ENCODE results near the gene PRRX2. TPM values are rescaled to one million over a fixed set of nuclear protein-coding genes. Genes with fewer than 3 reads are reported as not detected.
"Not testable (repeated sequence)": the region's sequence is repeated elsewhere in the genome, so short reads cannot be mapped to it uniquely, and the experiment has no call there.

Gene PRRX2
- total and polyA plus RNA-seq, 5 donors, result 1.8 to 5.7 (median 2.8) TPM

DNA sequence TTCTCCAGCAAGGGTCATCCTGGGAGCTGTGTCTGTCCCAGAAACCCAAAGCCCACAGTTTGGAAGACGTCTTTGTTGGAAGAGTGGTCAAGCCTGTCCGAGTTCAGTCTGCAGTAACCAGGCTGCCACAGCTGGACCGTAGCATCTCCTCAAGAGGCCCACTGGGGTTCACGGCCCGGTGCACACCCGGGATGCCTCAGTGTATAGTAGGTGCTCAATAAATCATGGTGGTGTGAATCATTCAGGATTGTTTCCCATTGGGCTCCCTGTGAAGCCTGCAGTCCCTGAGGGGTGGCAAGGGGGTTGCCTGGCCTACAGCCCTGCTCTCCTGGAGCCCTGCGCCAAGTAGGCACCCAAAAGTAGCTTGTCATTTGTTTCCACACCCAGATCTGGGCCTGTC is 10.3 kb upstream of the PRRX2 start:
- peak in 1 of 3 donors; percentile 29 for DNase-seq

GRCh38 chr9:129655696-129656095 is 9.8 kb upstream of the PRRX2 start:
- no peak for ATAC-seq
- no peaks in the 10 kb centered on the region for H3K4me1 ChIP-seq (ENCODE audit: control insufficient read depth, insufficient read depth, low read length)
- no peaks in the 10 kb centered on the region for H3K27me3 ChIP-seq (ENCODE audit: control insufficient read depth, insufficient read depth)
- DNase-seq, result peak in 1 of 3 donors; percentile 22
- H3K9me3 ChIP-seq (ENCODE audit: control insufficient read depth, low read length), result no peaks in the 10 kb centered on the region
- no peak overlapping the region for H3K27ac ChIP-seq (ENCODE audit: low read length)
- 88% methylated on average over 7 of the region's 7 CpGs for WGBS
- no peak overlapping the region for H3K4me3 ChIP-seq (ENCODE audit: low read length)
- intact Hi-C loops (cut with DNase I), result no loop called here

More for the DNA sequence above, 10.3 kb upstream of the PRRX2 start:
- Histone ChIP-seq H3K9me3 (ENCODE audit: control insufficient read depth, low read length) (no peaks in the 10 kb centered on the region), H3K27ac (ENCODE audit: low read length) (no peak overlapping the region), H3K27me3 (ENCODE audit: control insufficient read depth, insufficient read depth) (no peaks in the 10 kb centered on the region), H3K4me3 (ENCODE audit: low read length) (no peak overlapping the region), H3K4me1 (ENCODE audit: control insufficient read depth, insufficient read depth, low read length) (no peaks in the 10 kb centered on the region)
- WGBS, result 97% methylated on average over 7 of the region's 7 CpGs
- intact Hi-C loops (cut with DNase I), result no loop called here
- no peak for ATAC-seq

- peak in 1 of 2 donors; percentile 23 for ATAC-seq
- H3K27me3 ChIP-seq (ENCODE audit: control insufficient read depth, insufficient read depth), result no peaks in the 10 kb centered on the region
- peak in 1 of 3 donors; percentile 15 for DNase-seq
- WGBS, result 66% methylated on average over 12 of the region's 12 CpGs
- no peaks in the 10 kb centered on the region for H3K9me3 ChIP-seq (ENCODE audit: control insufficient read depth, low read length)
- no peak overlapping the region for H3K27ac ChIP-seq (ENCODE audit: low read length)
- no peak overlapping the region for H3K4me3 ChIP-seq (ENCODE audit: low read length)
- H3K4me1 ChIP-seq (ENCODE audit: control insufficient read depth, insufficient read depth, low read length), result no peaks in the 10 kb centered on the region
- intact Hi-C loops (cut with DNase I), result no loop called here
These were observed 8.6 kb upstream of the PRRX2 start for GRCh38 chr9:129656795-129657390.

DNA sequence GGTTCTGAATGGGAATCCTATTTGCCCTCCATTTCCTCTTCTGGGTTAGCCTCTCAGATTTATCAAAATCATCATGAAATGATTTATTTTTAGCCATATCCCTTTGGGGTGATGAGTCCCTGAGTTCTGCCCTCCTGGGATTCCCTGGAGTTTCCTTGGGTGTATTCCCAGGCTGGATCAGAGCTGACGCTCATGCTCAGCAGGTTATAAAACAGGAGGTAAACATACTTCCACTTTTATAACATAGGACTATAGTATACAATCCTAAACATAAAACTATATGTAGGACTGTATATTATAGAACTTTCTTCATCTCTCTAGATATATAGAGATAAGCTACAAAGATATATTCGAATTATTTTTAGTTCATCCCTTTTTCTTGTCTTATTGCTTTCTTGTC is 4.4 kb upstream of the PRRX2 start:
- DNase-seq (no peak), ATAC-seq (no peak)
- intact Hi-C loops (cut with DNase I), result no loop called here
- H3K27me3 ChIP-seq (ENCODE audit: control insufficient read depth, insufficient read depth), result no peaks in the 10 kb centered on the region
- 73% methylated on average over 2 of the region's 2 CpGs for WGBS
- H3K4me1 ChIP-seq (ENCODE audit: control insufficient read depth, insufficient read depth, low read length), result no peaks in the 10 kb centered on the region
- no peak overlapping the region for H3K27ac ChIP-seq (ENCODE audit: low read length)
- H3K4me3 ChIP-seq (ENCODE audit: low read length), result no peak overlapping the region
- H3K9me3 ChIP-seq (ENCODE audit: control insufficient read depth, low read length), result no peaks in the 10 kb centered on the region

GRCh38 chr9:129662239-129662638 is 3.2 kb upstream of the PRRX2 start:
- H3K4me1 ChIP-seq (ENCODE audit: control insufficient read depth, insufficient read depth, low read length); ATAC-seq; intact Hi-C loops (cut with DNase I); H3K27ac ChIP-seq (ENCODE audit: low read length); H3K27me3 ChIP-seq (ENCODE audit: control insufficient read depth, insufficient read depth); H3K9me3 ChIP-seq (ENCODE audit: control insufficient read depth, low read length); H3K4me3 ChIP-seq (ENCODE audit: low read length): not testable (repeated sequence)
- peak in 1 of 3 donors; percentile 2 for DNase-seq
- 82% methylated on average over 3 of the region's 3 CpGs for whole genome bisulfite sequencing

- DNase-seq, result peak in 2 of 3 donors; percentile 72
- H3K9me3 ChIP-seq (ENCODE audit: control insufficient read depth, low read length), result no peaks in the 10 kb centered on the region
- H3K4me1 ChIP-seq (ENCODE audit: control insufficient read depth, insufficient read depth, low read length), result no peaks in the 10 kb centered on the region
- peak; percentile 52 to 60 for ATAC-seq
- H3K27me3 ChIP-seq (ENCODE audit: control insufficient read depth, insufficient read depth), result no peaks in the 10 kb centered on the region
- intact Hi-C loops (cut with DNase I), result no loop called here
- H3K27ac ChIP-seq (ENCODE audit: low read length), result no peak overlapping the region
- WGBS, result 6% methylated on average over 36 of the region's 36 CpGs
- H3K4me3 ChIP-seq (ENCODE audit: low read length), result peak overlapping the region; percentile 49
These were observed 580 bp upstream of the PRRX2 start for GRCh38 chr9:129664746-129665388.

DNA sequence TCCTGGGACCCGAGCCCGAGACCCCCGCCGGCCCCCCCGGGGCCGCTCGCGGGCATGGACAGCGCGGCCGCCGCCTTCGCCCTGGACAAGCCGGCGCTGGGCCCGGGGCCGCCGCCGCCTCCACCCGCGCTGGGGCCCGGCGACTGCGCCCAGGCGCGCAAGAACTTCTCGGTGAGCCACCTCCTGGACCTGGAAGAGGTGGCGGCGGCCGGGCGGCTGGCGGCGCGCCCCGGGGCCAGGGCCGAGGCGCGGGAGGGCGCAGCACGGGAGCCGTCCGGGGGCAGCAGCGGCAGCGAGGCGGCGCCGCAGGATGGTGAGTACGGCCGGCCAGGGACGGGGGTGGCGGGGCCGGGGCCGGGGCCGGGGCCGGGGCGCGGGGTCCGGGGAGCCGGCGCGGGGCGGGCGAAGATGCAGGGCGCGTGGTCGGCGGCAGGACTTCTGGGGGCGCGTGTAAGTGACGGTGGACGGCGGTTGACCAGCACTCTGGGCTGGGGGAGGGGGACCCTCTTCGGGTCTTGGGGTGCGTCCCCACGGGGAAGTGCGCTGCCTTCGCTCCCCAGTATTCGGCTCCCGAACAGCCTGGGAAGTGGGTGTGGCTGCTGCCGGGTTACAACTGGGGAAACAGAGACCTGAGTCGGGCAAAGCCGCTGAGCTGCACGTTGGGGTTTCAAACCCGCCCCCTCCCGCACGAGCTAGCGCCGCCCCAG is 520 bp downstream of the PRRX2 start:
- Histone ChIP-seq H3K27ac (ENCODE audit: low read length) (no peak overlapping the region), H3K27me3 (ENCODE audit: control insufficient read depth, insufficient read depth) (no peaks in the 10 kb centered on the region), H3K9me3 (ENCODE audit: control insufficient read depth, low read length) (no peaks in the 10 kb centered on the region), H3K4me3 (ENCODE audit: low read length) (peak overlapping the region; percentile 49), H3K4me1 (ENCODE audit: control insufficient read depth, insufficient read depth, low read length) (no peaks in the 10 kb centered on the region)
- WGBS, result 3% methylated on average over 88 of the region's 88 CpGs
- intact Hi-C loops (cut with DNase I), result no loop called here
- no peak for ATAC-seq
- peak in 2 of 3 donors; percentile 57 to 63 for DNase-seq

GRCh38 chr9:129666575-129666974 is 1.1 kb downstream of the PRRX2 start:
- Histone ChIP-seq H3K9me3 (ENCODE audit: control insufficient read depth, low read length) (no peaks in the 10 kb centered on the region), H3K4me3 (ENCODE audit: low read length) (peak overlapping the region; percentile 49), H3K27me3 (ENCODE audit: control insufficient read depth, insufficient read depth) (no peaks in the 10 kb centered on the region), H3K27ac (ENCODE audit: low read length) (no peak overlapping the region), H3K4me1 (ENCODE audit: control insufficient read depth, insufficient read depth, low read length) (no peaks in the 10 kb centered on the region)
- DNase-seq (peak in 2 of 3 donors; percentile 46 to 50), ATAC-seq (no peak)
- WGBS, result 26% methylated on average over 13 of the region's 13 CpGs
- intact Hi-C loops (cut with DNase I), result no loop called here

DNA sequence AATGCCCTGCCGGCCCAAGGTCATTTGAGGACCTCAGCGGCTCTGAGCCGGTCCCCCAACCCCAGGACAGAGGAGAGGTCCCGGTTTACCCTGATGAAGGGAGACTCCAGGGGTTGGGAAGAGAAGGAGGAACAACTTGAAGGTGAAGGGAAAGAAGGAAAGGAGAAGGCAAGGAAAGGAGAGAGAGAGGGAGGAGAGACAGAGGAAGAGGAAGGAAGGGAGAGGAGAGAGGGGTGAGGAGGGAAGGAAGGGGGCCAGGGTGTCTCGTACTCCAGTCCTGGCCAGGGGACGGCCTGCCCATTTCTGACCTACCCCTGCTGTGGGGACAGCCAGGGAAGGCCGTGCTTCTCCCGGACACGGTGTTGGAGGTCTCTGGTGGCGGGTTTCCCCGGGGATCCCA is 1.9 kb downstream of the PRRX2 start:
- intact Hi-C loops (cut with DNase I), result no loop called here
- DNase-seq (peak in 1 of 3 donors; percentile 11), ATAC-seq (no peak)
- H3K27me3 ChIP-seq (ENCODE audit: control insufficient read depth, insufficient read depth), result no peaks in the 10 kb centered on the region
- H3K4me1 ChIP-seq (ENCODE audit: control insufficient read depth, insufficient read depth, low read length), result no peaks in the 10 kb centered on the region
- 70% methylated on average over 11 of the region's 11 CpGs for WGBS
- H3K27ac ChIP-seq (ENCODE audit: low read length), result no peak overlapping the region
- H3K9me3 ChIP-seq (ENCODE audit: control insufficient read depth, low read length), result no peaks in the 10 kb centered on the region
- no peak overlapping the region for H3K4me3 ChIP-seq (ENCODE audit: low read length)

- Histone ChIP-seq H3K4me1 (ENCODE audit: control insufficient read depth, insufficient read depth, low read length) (no peaks in the 10 kb centered on the region), H3K27me3 (ENCODE audit: control insufficient read depth, insufficient read depth) (no peaks in the 10 kb centered on the region), H3K27ac (ENCODE audit: low read length) (no peak overlapping the region), H3K9me3 (ENCODE audit: control insufficient read depth, low read length) (no peaks in the 10 kb centered on the region), H3K4me3 (ENCODE audit: low read length) (no peak overlapping the region)
- 87% methylated on average over 9 of the region's 9 CpGs for WGBS
- intact Hi-C loops (cut with DNase I), result no loop called here
- peak; percentile 5 to 10 for ATAC-seq
- peak in 1 of 3 donors; percentile 44 for DNase-seq
These were observed 2.4 kb downstream of the PRRX2 start for GRCh38 chr9:129667850-129668249.

GRCh38 chr9:129669141-129669718 is 3.8 kb downstream of the PRRX2 start:
- Histone ChIP-seq H3K9me3 (ENCODE audit: control insufficient read depth, low read length) (no peaks in the 10 kb centered on the region), H3K4me3 (ENCODE audit: low read length) (no peak overlapping the region), H3K27ac (ENCODE audit: low read length) (no peak overlapping the region), H3K4me1 (ENCODE audit: control insufficient read depth, insufficient read depth, low read length) (no peaks in the 10 kb centered on the region), H3K27me3 (ENCODE audit: control insufficient read depth, insufficient read depth) (no peaks in the 10 kb centered on the region)
- DNase-seq (peak in 1 of 3 donors; percentile 33), ATAC-seq (no peak)
- 58% methylated on average over 17 of the region's 17 CpGs for WGBS
- intact Hi-C loops (cut with DNase I), result no loop called here
